Stimulated activated naive CD8-positive, alpha-beta T cell treated with anti-CD3 and anti-CD28 coated beads, Interleukin-15, Interleukin-2, amounts not matched to agents 100 ng/mL and 50 ng/mL, for 24 hours (primary cell): ENCODE measurements around the gene EXOC4.

ENCODE experiments used
- H3K27ac Mint-ChIP-seq: one replicate; pipeline ENCODE4 v1.8.0; 2021; ENCODE audit warnings: mild to moderate bottlenecking, mixed read lengths
- H3K27me3 Mint-ChIP-seq: one replicate; pipeline ENCODE4 v1.8.0; 2021; ENCODE audit warnings: mixed read lengths
- H3K36me3 Mint-ChIP-seq: one replicate; pipeline ENCODE4 v1.8.0; 2021; ENCODE audit warnings: low read depth, mixed read lengths
- H3K4me1 Mint-ChIP-seq: one replicate; pipeline ENCODE4 v1.8.0; 2021; ENCODE audit warnings: low read depth, mixed read lengths
- H3K4me3 Mint-ChIP-seq: one replicate; pipeline ENCODE4 v1.8.0; 2021; ENCODE audit warnings: mild to moderate bottlenecking, mixed read lengths
- H3K9me3 Mint-ChIP-seq: one replicate; pipeline ENCODE4 v1.8.0; 2021; ENCODE audit warnings: mixed read lengths

EXOC4 gene

GRCh38 chr7:133478591-133479135 lies 225.8 kb downstream of the EXOC4 start:
- H3K27ac Mint-ChIP-seq, result no peak overlapping the region
- no peaks in the 10 kb centered on the region for H3K27me3 Mint-ChIP-seq
- peaks cover 43% of the 10 kb centered on the region for H3K4me1 Mint-ChIP-seq
- H3K4me3 Mint-ChIP-seq, result no peak overlapping the region
- peaks cover 34% of the 10 kb centered on the region for H3K36me3 Mint-ChIP-seq
- H3K9me3 Mint-ChIP-seq, result no peaks in the 10 kb centered on the region

- Mint-ChIP-seq H3K4me1 (peaks cover 52% of the 10 kb centered on the region), H3K27ac (no peak overlapping the region), H3K9me3 (no peaks in the 10 kb centered on the region), H3K27me3 (no peaks in the 10 kb centered on the region), H3K4me3 (no peak overlapping the region), H3K36me3 (peaks cover 38% of the 10 kb centered on the region)
Measured at GRCh38 chr7:133479456-133480065, 226.7 kb downstream of the EXOC4 start.

- Mint-ChIP-seq H3K9me3 (no peaks in the 10 kb centered on the region), H3K36me3 (peaks cover 46% of the 10 kb centered on the region), H3K27me3 (no peaks in the 10 kb centered on the region), H3K4me3 (no peak overlapping the region), H3K27ac (no peak overlapping the region), H3K4me1 (peaks cover 59% of the 10 kb centered on the region)
Measured at GRCh38 chr7:133480868-133481267, 228.0 kb downstream of the EXOC4 start.

- Mint-ChIP-seq H3K27me3 (no peaks in the 10 kb centered on the region), H3K4me3 (no peak overlapping the region), H3K36me3 (peaks cover 48% of the 10 kb centered on the region), H3K4me1 (peaks cover 59% of the 10 kb centered on the region), H3K9me3 (no peaks in the 10 kb centered on the region), H3K27ac (peak overlapping the region; percentile 23)
Measured at GRCh38 chr7:133481676-133482075, 228.8 kb downstream of the EXOC4 start.

GRCh38 chr7:133482599-133482998 lies 229.7 kb downstream of the EXOC4 start:
- Mint-ChIP-seq H3K36me3 (peaks cover 47% of the 10 kb centered on the region), H3K27ac (peak overlapping the region; percentile 59), H3K27me3 (no peaks in the 10 kb centered on the region)

GRCh38 chr7:133484086-133484485 lies 231.2 kb downstream of the EXOC4 start:
- Mint-ChIP-seq H3K27ac (peak overlapping the region; percentile 61), H3K4me1 (peaks cover 51% of the 10 kb centered on the region), H3K36me3 (peaks cover 48% of the 10 kb centered on the region), H3K9me3 (no peaks in the 10 kb centered on the region), H3K27me3 (no peaks in the 10 kb centered on the region), H3K4me3 (peak overlapping the region; percentile 52)

More at GRCh38 chr7:133482599-133482998, 229.7 kb downstream of the EXOC4 start:
- Mint-ChIP-seq H3K4me3 (no peak overlapping the region), H3K9me3 (no peaks in the 10 kb centered on the region), H3K4me1 (peaks cover 58% of the 10 kb centered on the region)

GRCh38 chr7:133489906-133490305 lies 237.0 kb downstream of the EXOC4 start:
- H3K9me3 Mint-ChIP-seq, result no peaks in the 10 kb centered on the region
- peaks cover 26% of the 10 kb centered on the region for H3K4me1 Mint-ChIP-seq
- peaks cover 39% of the 10 kb centered on the region for H3K36me3 Mint-ChIP-seq
- H3K4me3 Mint-ChIP-seq, result no peak overlapping the region
- H3K27ac Mint-ChIP-seq, result no peak overlapping the region
- no peaks in the 10 kb centered on the region for H3K27me3 Mint-ChIP-seq

- peaks cover 3% of the 10 kb centered on the region for H3K9me3 Mint-ChIP-seq
- no peaks in the 10 kb centered on the region for H3K27me3 Mint-ChIP-seq
- peaks cover 19% of the 10 kb centered on the region for H3K4me1 Mint-ChIP-seq
- peak overlapping the region; percentile 72 for H3K27ac Mint-ChIP-seq
- peaks cover 33% of the 10 kb centered on the region for H3K36me3 Mint-ChIP-seq
- no peak overlapping the region for H3K4me3 Mint-ChIP-seq
Measured at GRCh38 chr7:133491201-133491691, 238.4 kb downstream of the EXOC4 start.

GRCh38 chr7:133491846-133492652 lies 239.2 kb downstream of the EXOC4 start:
- Mint-ChIP-seq H3K36me3 (peaks cover 38% of the 10 kb centered on the region), H3K4me3 (no peak overlapping the region), H3K4me1 (peaks cover 19% of the 10 kb centered on the region), H3K27ac (peak overlapping the region; percentile 72), H3K9me3 (peaks cover 6% of the 10 kb centered on the region), H3K27me3 (no peaks in the 10 kb centered on the region)

GRCh38 chr7:133497061-133497460 lies 244.2 kb downstream of the EXOC4 start:
- peaks cover 27% of the 10 kb centered on the region for H3K36me3 Mint-ChIP-seq
- peaks cover 6% of the 10 kb centered on the region for H3K4me1 Mint-ChIP-seq
- H3K27ac Mint-ChIP-seq, result no peak overlapping the region
- H3K4me3 Mint-ChIP-seq, result no peak overlapping the region
- no peaks in the 10 kb centered on the region for H3K27me3 Mint-ChIP-seq
- H3K9me3 Mint-ChIP-seq, result peaks cover 6% of the 10 kb centered on the region

- no peaks in the 10 kb centered on the region for H3K9me3 Mint-ChIP-seq
Measured at GRCh38 chr7:133501771-133502170, 248.9 kb downstream of the EXOC4 start.

GRCh38 chr7:133502498-133502897 lies 249.6 kb downstream of the EXOC4 start:
- peaks cover 14% of the 10 kb centered on the region for H3K36me3 Mint-ChIP-seq
- H3K4me1 Mint-ChIP-seq, result no peaks in the 10 kb centered on the region
- no peak overlapping the region for H3K4me3 Mint-ChIP-seq
- H3K27ac Mint-ChIP-seq, result no peak overlapping the region
- no peaks in the 10 kb centered on the region for H3K27me3 Mint-ChIP-seq
- H3K9me3 Mint-ChIP-seq, result no peaks in the 10 kb centered on the region

More at GRCh38 chr7:133501771-133502170, 248.9 kb downstream of the EXOC4 start:
- no peaks in the 10 kb centered on the region for H3K4me1 Mint-ChIP-seq
- H3K4me3 Mint-ChIP-seq, result no peak overlapping the region
- H3K27ac Mint-ChIP-seq, result no peak overlapping the region
- peaks cover 12% of the 10 kb centered on the region for H3K36me3 Mint-ChIP-seq
- H3K27me3 Mint-ChIP-seq, result no peaks in the 10 kb centered on the region

GRCh38 chr7:133502972-133503371 lies 250.1 kb downstream of the EXOC4 start:
- H3K9me3 Mint-ChIP-seq, result no peaks in the 10 kb centered on the region
- no peak overlapping the region for H3K27ac Mint-ChIP-seq
- peaks cover 13% of the 10 kb centered on the region for H3K36me3 Mint-ChIP-seq
- H3K4me3 Mint-ChIP-seq, result no peak overlapping the region
- no peaks in the 10 kb centered on the region for H3K4me1 Mint-ChIP-seq
- H3K27me3 Mint-ChIP-seq, result no peaks in the 10 kb centered on the region

GRCh38 chr7:133504825-133505224 lies 251.9 kb downstream of the EXOC4 start:
- H3K4me1 Mint-ChIP-seq, result no peaks in the 10 kb centered on the region

GRCh38 chr7:133509822-133510221 lies 256.9 kb downstream of the EXOC4 start:
- Mint-ChIP-seq H3K27me3 (no peaks in the 10 kb centered on the region), H3K27ac (no peak overlapping the region), H3K36me3 (peaks cover 28% of the 10 kb centered on the region), H3K9me3 (peaks cover 13% of the 10 kb centered on the region), H3K4me1 (no peaks in the 10 kb centered on the region), H3K4me3 (no peak overlapping the region)

More at GRCh38 chr7:133504825-133505224, 251.9 kb downstream of the EXOC4 start:
- Mint-ChIP-seq H3K9me3 (peaks cover 8% of the 10 kb centered on the region), H3K27ac (no peak overlapping the region), H3K36me3 (peaks cover 23% of the 10 kb centered on the region), H3K27me3 (no peaks in the 10 kb centered on the region), H3K4me3 (no peak overlapping the region)
